Skin of body (tissue), 2 donors: ENCODE measurements around the gene RBM20. TPM values are rescaled to one million over a fixed set of nuclear protein-coding genes. Genes with fewer than 3 reads are reported as not detected.
"Not testable (repeated sequence)": the region's sequence is repeated elsewhere in the genome, so short reads cannot be mapped to it uniquely, and the experiment has no call there.

Source experiments
- DNase-seq: peaks from one replicate; lab custom pipeline; 2025; lab: John Stamatoyannopoulos, UW
- total RNA-seq: library from RNA; depleted of rRNA; stranded (reverse); fragments of >200 nt; gene quantifications from one replicate; pipeline ENCODE4 v1.2.3, GENCODE V29; 2014

The RBM20 gene
- total RNA-seq, 1 donor from 2014 or later, result 2.4 TPM

GRCh38 chr10:110704906-110705476 lies 60.9 kb downstream of the RBM20 start:
- no peak for DNase-seq

GRCh38 chr10:110705596-110705995 lies 61.5 kb downstream of the RBM20 start:
- not testable (repeated sequence) for DNase-seq

- DNase-seq, result no peak
These were observed 62.6 kb downstream of the RBM20 start for GRCh38 chr10:110706690-110707098.

DNA sequence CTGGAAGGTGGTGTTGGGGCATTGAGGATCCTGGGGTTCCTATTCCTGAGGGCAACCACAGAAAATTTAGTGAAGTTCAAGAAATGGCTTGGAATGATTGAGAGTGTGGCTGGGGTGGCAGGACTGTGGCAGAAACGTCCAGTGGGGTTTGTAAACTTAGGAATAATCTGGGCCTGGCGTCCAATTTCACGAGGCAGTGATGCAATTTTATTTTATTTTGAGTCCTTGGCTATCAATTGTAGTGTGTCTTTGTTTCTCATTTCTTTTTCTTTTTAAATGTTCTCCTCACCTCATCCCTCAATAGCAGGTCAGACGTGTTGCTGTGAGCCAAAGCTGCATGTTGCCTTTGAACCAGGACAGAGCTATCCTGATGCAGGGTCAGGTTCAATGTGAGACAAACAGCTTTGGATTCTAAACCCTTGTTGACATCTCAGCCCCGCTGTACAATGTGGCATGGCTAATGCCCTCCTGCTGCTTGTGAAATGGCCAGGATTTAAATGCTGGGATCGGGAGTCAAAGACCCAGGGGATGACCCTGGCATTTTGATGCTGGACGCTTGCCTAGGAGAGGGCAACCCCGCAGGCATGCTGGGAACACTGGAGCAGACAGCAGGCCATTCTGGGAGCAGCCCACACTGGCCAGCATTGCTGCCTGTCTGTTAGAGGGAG lies 64.8 kb downstream of the RBM20 start:
- DNase-seq, result no peak

GRCh38 chr10:110709444-110709828 lies 65.3 kb downstream of the RBM20 start:
- DNase-seq, result no peak

DNA sequence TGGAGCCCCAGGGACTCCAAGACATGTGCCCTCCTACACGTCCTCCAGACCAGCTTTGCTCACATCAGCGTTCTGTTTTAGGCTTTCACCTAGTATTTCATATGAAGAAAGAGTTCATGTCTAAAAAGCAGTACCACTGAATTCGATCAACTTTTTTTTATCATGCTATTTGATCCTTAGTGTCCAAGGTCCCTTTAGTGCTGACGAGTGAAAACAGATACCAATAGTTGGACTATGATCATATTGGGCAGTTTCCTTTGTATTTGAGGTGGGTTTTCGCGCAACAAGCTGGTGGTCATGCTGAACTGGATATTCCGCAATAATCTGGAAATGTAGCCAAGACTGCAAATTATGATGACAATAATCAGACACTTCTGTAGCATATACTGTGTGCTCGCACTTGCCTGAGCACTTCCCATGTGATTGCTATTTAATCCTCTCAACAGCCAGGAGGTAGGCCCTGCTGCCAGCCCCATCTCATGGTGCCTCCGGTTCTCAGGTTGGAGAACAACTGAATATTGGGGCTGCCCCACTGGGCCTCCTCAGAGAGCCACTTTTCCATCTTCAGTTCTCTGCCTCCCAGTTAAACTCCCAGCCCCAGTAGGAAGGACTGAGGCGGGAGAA lies 65.9 kb downstream of the RBM20 start:
- no peak for DNase-seq

DNA sequence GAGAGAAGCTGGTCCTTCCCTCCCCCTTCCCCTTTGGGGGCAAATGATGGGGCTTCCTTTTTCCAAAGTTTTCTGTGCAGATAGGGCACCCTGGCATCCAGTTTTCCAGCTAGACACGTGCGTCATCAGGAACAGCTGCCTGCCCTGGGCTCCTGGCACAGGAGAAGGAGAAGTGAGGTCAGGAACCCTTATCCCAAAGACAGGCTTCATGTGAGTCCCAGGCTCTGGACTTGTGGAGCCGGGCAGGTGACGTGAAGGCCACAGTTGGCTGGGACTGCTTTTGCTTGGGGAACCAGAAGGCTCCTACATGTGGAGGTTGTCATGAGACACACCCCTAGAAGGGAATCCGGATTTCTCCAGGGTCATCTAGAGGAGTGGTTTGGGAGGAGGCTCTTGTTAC lies 66.5 kb downstream of the RBM20 start:
- DNase-seq, result no peak

DNA sequence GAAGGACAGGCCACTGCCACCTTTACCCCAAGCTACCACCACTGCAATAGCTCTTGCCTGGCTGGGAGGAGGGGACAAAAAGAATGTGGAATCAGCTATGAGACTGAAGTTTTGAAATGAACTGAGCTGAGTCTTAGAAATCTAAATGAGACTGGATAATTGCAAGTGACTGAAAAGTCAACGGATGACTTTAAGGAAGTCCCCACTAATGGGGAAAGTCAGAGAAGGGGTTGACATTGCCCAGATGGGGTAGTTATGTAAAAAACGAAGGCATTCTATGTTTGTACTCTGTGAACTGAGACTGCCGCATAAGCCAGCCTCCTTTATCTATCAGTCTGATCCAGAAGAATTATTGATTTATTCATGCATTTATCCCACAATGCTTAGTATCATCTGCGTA lies 67.2 kb downstream of the RBM20 start:
- DNase-seq, result no peak

- DNase-seq, result no peak
These were observed 70.2 kb downstream of the RBM20 start for GRCh38 chr10:110714356-110714755.

- DNase-seq, result peak; percentile 43
These were observed 73.8 kb downstream of the RBM20 start for GRCh38 chr10:110717781-110718589.

DNA sequence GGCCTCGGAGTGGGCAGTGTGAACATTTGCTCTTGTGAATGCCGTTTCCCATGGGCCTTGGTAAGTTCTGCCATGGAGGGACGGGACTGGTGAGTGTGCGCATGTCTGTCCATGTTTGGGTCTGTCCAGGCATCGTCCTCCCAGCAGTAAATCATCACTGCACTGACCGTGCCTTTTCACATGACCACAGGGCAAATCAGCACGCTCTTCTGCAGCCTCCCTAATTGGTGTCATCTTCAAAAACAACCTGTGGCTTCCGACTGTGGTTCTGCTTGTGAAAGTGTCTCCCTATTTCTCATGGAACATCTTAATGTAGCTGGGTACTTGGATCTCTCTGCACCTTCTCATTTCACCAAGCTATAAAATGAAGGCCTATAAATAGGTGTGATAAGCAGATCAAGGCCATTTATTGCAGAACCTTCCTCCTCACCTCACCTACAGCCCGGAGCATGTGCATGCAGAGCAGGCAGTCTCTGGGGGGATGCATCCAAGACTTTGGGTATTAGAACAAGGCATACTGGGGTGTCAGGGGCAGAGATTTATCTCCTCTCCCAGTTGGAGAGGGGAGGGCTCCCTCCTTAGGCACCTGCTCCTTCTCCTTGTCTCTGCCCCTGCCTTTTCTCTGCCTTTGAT lies 77.4 kb downstream of the RBM20 start:
- no peak for DNase-seq

GRCh38 chr10:110723224-110723891 lies 79.2 kb downstream of the RBM20 start:
- no peak for DNase-seq

DNA sequence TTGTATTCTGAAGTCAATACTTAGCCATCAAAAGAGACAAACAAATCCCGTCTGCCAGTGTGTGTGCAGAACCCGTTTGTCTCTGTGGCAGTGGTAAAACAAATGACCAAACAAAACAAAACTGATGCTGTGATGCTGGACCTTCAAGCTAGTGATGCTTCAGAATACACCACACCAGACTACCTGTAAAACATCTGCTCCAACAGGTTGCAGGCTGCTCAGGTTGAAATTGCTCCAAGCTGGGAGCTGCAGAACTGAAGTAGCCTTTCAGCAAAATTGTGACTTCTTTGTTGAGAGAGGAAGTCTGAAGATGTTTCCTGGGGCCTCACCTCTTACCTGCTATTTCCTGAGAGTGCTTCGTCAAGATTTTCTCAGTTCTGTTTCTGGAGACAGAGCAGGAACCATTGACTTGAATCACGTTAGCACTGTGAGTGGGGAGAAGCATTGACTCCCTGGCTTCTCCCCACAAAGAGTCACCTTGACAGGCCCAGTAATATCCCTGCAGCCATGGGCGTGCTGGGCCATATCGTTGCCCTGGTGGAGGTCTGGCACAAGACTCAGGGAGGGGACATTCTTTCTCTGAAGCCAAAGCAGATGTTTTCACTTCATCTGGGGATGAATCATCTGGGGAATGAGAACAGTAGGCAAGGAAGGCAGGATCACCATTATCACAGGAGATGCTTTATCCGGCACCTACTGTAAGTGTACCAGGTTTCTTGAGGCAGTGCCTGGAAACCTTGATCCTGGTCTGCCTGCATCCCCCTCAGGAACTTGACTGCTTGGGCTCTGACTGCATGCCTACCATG lies 80.2 kb downstream of the RBM20 start:
- no peak for DNase-seq

DNA sequence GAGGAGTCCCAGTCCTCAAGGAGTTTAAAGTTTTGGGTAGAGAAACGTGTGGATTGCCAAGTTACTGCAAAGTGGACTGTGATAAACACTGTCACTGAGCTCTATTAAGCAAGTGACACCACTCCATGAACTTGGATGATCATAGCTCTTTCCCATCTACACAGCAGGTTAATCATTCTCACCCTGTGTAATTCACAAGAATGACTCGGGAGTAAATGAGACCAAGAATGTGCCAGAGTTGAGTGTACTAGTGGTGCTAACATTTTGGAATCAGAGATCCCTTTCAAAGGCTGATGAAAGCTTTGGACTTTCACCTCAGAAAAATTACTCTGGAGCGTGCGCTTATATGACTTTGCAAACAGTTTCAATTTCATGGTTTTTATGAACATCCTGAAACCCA lies 80.8 kb downstream of the RBM20 start:
- DNase-seq, result no peak

- DNase-seq, result no peak
These were observed 81.9 kb downstream of the RBM20 start for GRCh38 chr10:110725801-110726630.

GRCh38 chr10:110727785-110728184 lies 83.6 kb downstream of the RBM20 start:
- DNase-seq, result not testable (repeated sequence)

GRCh38 chr10:110730345-110731050 lies 86.4 kb downstream of the RBM20 start:
- no peak for DNase-seq

GRCh38 chr10:110733218-110733952 lies 89.2 kb downstream of the RBM20 start:
- no peak for DNase-seq
